DOHH2 (cell line): Measurements from ENCODE around the gene RLF.
A peak's percentile ranks its signal among the peaks of the same experiment; 100 is the strongest.

Experiments
- H3F3A ChIP-seq: fragments of 200-600 bp; sonication (generic), shearing (Covaris generic); 2 replicates; pipeline ENCODE4 v1.6.0; 2016; ENCODE audit warnings: antibody characterized with exemption, mild to moderate bottlenecking; ENCODE audit not compliant: control insufficient read depth, insufficient read depth
- H3K27ac ChIP-seq: fragments of 200-600 bp; sonication (generic); 2 replicates; pipeline ENCODE4 v1.5.1; 2014; ENCODE audit warnings: low read depth, mild to moderate bottlenecking, low read length, moderate library complexity
- H3K27me3 ChIP-seq: fragments of 200-600 bp; sonication (generic); 2 replicates; pipeline ENCODE4 v1.6.1; 2014; ENCODE audit warnings: mild to moderate bottlenecking, low read length, mixed read lengths; ENCODE audit not compliant: control insufficient read depth
- H3K36me3 ChIP-seq: fragments of 200-600 bp; sonication (generic); 2 replicates; pipeline ENCODE4 v1.6.1; 2014; ENCODE audit warnings: mild to moderate bottlenecking, low read length, moderate library complexity, mixed read lengths; ENCODE audit not compliant: control insufficient read depth
- H3K4me1 ChIP-seq: fragments of 200-600 bp; sonication (generic); 2 replicates; pipeline ENCODE4 v1.6.1; 2014; ENCODE audit warnings: mild to moderate bottlenecking, low read length, mixed read lengths; ENCODE audit not compliant: control insufficient read depth
- H3K4me2 ChIP-seq: fragments of 200-600 bp; sonication (generic); 2 replicates; pipeline ENCODE4 v1.6.0; 2014; ENCODE audit warnings: mild to moderate bottlenecking, low read length, moderate library complexity
- H3K4me3 ChIP-seq: fragments of 200-600 bp; sonication (generic); 2 replicates; pipeline ENCODE4 v1.5.1; 2014; ENCODE audit warnings: mild to moderate bottlenecking, low read length, mixed read lengths
- H3K79me2 ChIP-seq: fragments of 200-600 bp; sonication (generic); 2 replicates; pipeline ENCODE4 v1.6.1; 2014; ENCODE audit warnings: mild to moderate bottlenecking, low read length, mixed read lengths; ENCODE audit not compliant: control insufficient read depth
- H3K9me2 ChIP-seq: fragments of 200-600 bp; sonication (generic); replicated peaks from 2 replicates; pipeline ENCODE4 v1.6.1; 2014; ENCODE audit warnings: mild to moderate bottlenecking, low read length, mixed read lengths; ENCODE audit not compliant: control insufficient read depth
- H3K9me3 ChIP-seq: fragments of 200-600 bp; sonication (generic); 2 replicates; pipeline ENCODE4 v1.6.1; 2014; ENCODE audit warnings: antibody characterized with exemption, low read length, mixed read lengths; ENCODE audit not compliant: control insufficient read depth, insufficient read depth
- H4K20me1 ChIP-seq: fragments of 200-600 bp; sonication (generic); 2 replicates; pipeline ENCODE4 v1.6.0; 2014; ENCODE audit warnings: low read depth, mild to moderate bottlenecking, antibody characterized with exemption, low read length, moderate library complexity; ENCODE audit not compliant: control insufficient read depth, insufficient read depth
- CTCF ChIP-seq: fragments of 200-600 bp; sonication (generic); IDR thresholded peaks from one replicate; pipeline ENCODE4 v1.5.1; 2014; ENCODE audit warnings: antibody characterized with exemption, mild to moderate bottlenecking, low read depth, low read length; ENCODE audit not compliant: poor library complexity, severe bottlenecking
- EZH2phosphoT487 ChIP-seq: fragments of 200-600 bp; sonication (generic); IDR thresholded peaks from 2 replicates; pipeline ENCODE4 v1.6.1; 2017; ENCODE audit warnings: borderline replicate concordance, mild to moderate bottlenecking, antibody characterized with exemption, low read length, moderate library complexity, mixed read lengths

RLF gene

GRCh38 chr1:40153073-40153770, 8.0 kb upstream of the RLF start:
- peaks cover 36% of the 10 kb centered on the region for H3K4me1 ChIP-seq
- H4K20me1 ChIP-seq = no peaks in the 10 kb centered on the region
- H3K4me2 ChIP-seq = peak overlapping the region; percentile 89
- no peaks in the 10 kb centered on the region for H3K36me3 ChIP-seq
- peak overlapping the region; percentile 67 for H3K4me3 ChIP-seq
- H3K9me2 ChIP-seq = no peaks in the 10 kb centered on the region
- H3K27me3 ChIP-seq = peaks cover 9% of the 10 kb centered on the region; the same call in 1 of the 2 replicates
- no peaks in the 10 kb centered on the region for H3K79me2 ChIP-seq
- peak overlapping the region; percentile 78 for H3K27ac ChIP-seq
- TF ChIP-seq CTCF (peak; percentile 86), EZH2phosphoT487 (no peak)
- H3F3A ChIP-seq = peaks cover 16% of the 10 kb centered on the region
- H3K9me3 ChIP-seq = no peaks in the 10 kb centered on the region

GRCh38 chr1:40155135-40155534, 6.1 kb upstream of the RLF start:
- no peak overlapping the region for H3K27ac ChIP-seq
- H3K9me3 ChIP-seq = no peaks in the 10 kb centered on the region
- H3K4me1 ChIP-seq = peaks cover 38% of the 10 kb centered on the region
- TF ChIP-seq EZH2phosphoT487 (no peak), CTCF (no peak)
- no peaks in the 10 kb centered on the region for H4K20me1 ChIP-seq
- H3K27me3 ChIP-seq = 0 out of 2 replicates have a peak, but pooled peaks cover 3% of the 10 kb centered on the region
- no peaks in the 10 kb centered on the region for H3K79me2 ChIP-seq
- H3K36me3 ChIP-seq = no peaks in the 10 kb centered on the region
- no peak overlapping the region for H3K4me2 ChIP-seq
- H3K9me2 ChIP-seq = no peaks in the 10 kb centered on the region
- H3K4me3 ChIP-seq = no peak overlapping the region
- peaks cover 16% of the 10 kb centered on the region for H3F3A ChIP-seq

- Histone ChIP-seq H3K79me2 (peaks cover 2% of the 10 kb centered on the region; the same call in 1 of the 2 replicates), H4K20me1 (no peaks in the 10 kb centered on the region), H3K4me1 (peaks cover 45% of the 10 kb centered on the region), H3K4me3 (no peak overlapping the region), H3K27me3 (no peaks in the 10 kb centered on the region), H3K4me2 (no peak overlapping the region), H3F3A (peaks cover 16% of the 10 kb centered on the region), H3K9me3 (no peaks in the 10 kb centered on the region), H3K36me3 (no peaks in the 10 kb centered on the region), H3K27ac (no peak overlapping the region), H3K9me2 (no peaks in the 10 kb centered on the region)
- TF ChIP-seq CTCF (no peak), EZH2phosphoT487 (no peak)
Observed at GRCh38 chr1:40155910-40156309, 5.3 kb upstream of the RLF start.
